Astrocyte of the spinal cord (primary cell): ENCODE results near the gene AK4.
"Not testable (repeated sequence)": the region's sequence is repeated elsewhere in the genome, so short reads cannot be mapped to it uniquely, and the experiment has no call there.

Source experiments
- DNase-seq: peaks from one replicate; pipeline ENCODE4 v3.0.0; 2011; ENCODE audit warnings: low read depth, low spot score
- H3K4me3 ChIP-seq: 2 replicates; pipeline ENCODE4 v1.5.1; 2011; ENCODE audit warnings: low read depth, mild to moderate bottlenecking, low read length, moderate library complexity
- CTCF ChIP-seq: IDR thresholded peaks from 2 replicates; pipeline ENCODE4 v1.5.1; 2012; ENCODE audit warnings: low read depth, mild to moderate bottlenecking, low read length, inconsistent platforms
- in situ Hi-C: cut with HindIII; loops from 2 replicates; pipeline ENCODE4 v1.10.0; 2017; ENCODE audit warnings: low sequenced_read_pairs

AK4 gene

GRCh38 chr1:65151641-65152040 lies 3.6 kb downstream of the AK4 start:
- no peak overlapping the region for H3K4me3 ChIP-seq
- DNase-seq, result no peak
- TF ChIP-seq CTCF, result no peak
- in situ Hi-C loops, result no loop called here

- in situ Hi-C loops, result no loop called here
- no peak overlapping the region for H3K4me3 ChIP-seq
- no peak for DNase-seq
- TF ChIP-seq CTCF, result no peak
Observed at GRCh38 chr1:65153635-65154034, 5.6 kb downstream of the AK4 start.

GRCh38 chr1:65156910-65157545 lies 9.0 kb downstream of the AK4 start:
- no peak for DNase-seq
- no peak for TF ChIP-seq CTCF
- in situ Hi-C loops, result no loop called here

GRCh38 chr1:65157546-65157941 lies 9.5 kb downstream of the AK4 start:
- no peak for TF ChIP-seq CTCF
- H3K4me3 ChIP-seq, result no peak overlapping the region
- no peak for DNase-seq
- in situ Hi-C loops, result no loop called here

More at GRCh38 chr1:65156910-65157545, 9.0 kb downstream of the AK4 start:
- H3K4me3 ChIP-seq, result no peak overlapping the region

GRCh38 chr1:65159291-65159688 lies 11.3 kb downstream of the AK4 start:
- H3K4me3 ChIP-seq, DNase-seq, in situ Hi-C loops: not testable (repeated sequence)

- DNase-seq, result no peak
- TF ChIP-seq CTCF, result no peak
- in situ Hi-C loops, result no loop called here
Observed at GRCh38 chr1:65159801-65160523, 12.0 kb downstream of the AK4 start.

GRCh38 chr1:65163201-65163805 lies 15.3 kb downstream of the AK4 start:
- no peak overlapping the region for H3K4me3 ChIP-seq
- DNase-seq, result no peak
- in situ Hi-C loops, result no loop called here
- no peak for TF ChIP-seq CTCF

More at GRCh38 chr1:65159801-65160523, 12.0 kb downstream of the AK4 start:
- no peak overlapping the region for H3K4me3 ChIP-seq

GRCh38 chr1:65164101-65164500 lies 16.1 kb downstream of the AK4 start:
- H3K4me3 ChIP-seq, DNase-seq, in situ Hi-C loops: not testable (repeated sequence)
